K562 (cell line): ENCODE measurements around the gene SPECC1L.

Source experiments
- DDX20 ChIP-seq: fragments of 450-650 bp; IDR thresholded peaks from 2 replicates; pipeline ENCODE4 v1.6.1; 2016; ENCODE audit warnings: missing genetic modification characterization, low read depth, mild to moderate bottlenecking, missing compliant biosample characterization, moderate library complexity
- EP300 ChIP-seq: IDR thresholded peaks from 2 replicates; pipeline ENCODE4 v1.6.1; 2012; ENCODE audit warnings: low read length, improper control_type of control experiment
- EWSR1 ChIP-seq: fragments of 450-650 bp; IDR thresholded peaks from 2 replicates; pipeline ENCODE4 v1.6.1; 2018; ENCODE audit warnings: borderline replicate concordance, mild to moderate bottlenecking, low read depth, moderate library complexity; ENCODE audit not compliant: partially characterized antibody
- FOSL1 ChIP-seq: fragments of 200-800 bp; sonication (Bioruptor generic); conservative IDR thresholded peaks from 2 replicates; pipeline ENCODE4 v1.6.1; 2016; ENCODE audit warnings: missing genetic modification characterization, missing compliant biosample characterization
- TRIM28 ChIP-seq: fragments of 450-650 bp; IDR thresholded peaks from 2 replicates; pipeline ENCODE4 v1.6.1; 2017
- ZNF175 ChIP-seq: fragments of 200-800 bp; sonication (Bioruptor generic); IDR thresholded peaks from 2 replicates; pipeline ENCODE4 v1.6.1; 2016; ENCODE audit warnings: low read depth, mild to moderate bottlenecking, missing genetic modification characterization, missing compliant biosample characterization
- TF ChIP-seq, protein P1 (sequence below): fragments of 250-450 bp; sonication (Bioruptor Pico); IDR thresholded peaks from 2 replicates; pipeline ENCODE4 v1.5.0; 2022; ENCODE audit warnings: mild to moderate bottlenecking
- TF ChIP-seq, protein P2 (sequence below): IDR thresholded peaks from 2 replicates; pipeline ENCODE4 v1.6.1; 2016; ENCODE audit warnings: missing genetic modification characterization, missing compliant biosample characterization
- TF ChIP-seq, protein P3 (sequence below): fragments of 250-450 bp; sonication (Bioruptor Pico); IDR thresholded peaks from 2 replicates; pipeline ENCODE4 v1.5.1; 2021; ENCODE audit warnings: mild to moderate bottlenecking
- TF ChIP-seq, protein P4 (sequence below): fragments of 450-650 bp; conservative IDR thresholded peaks from 2 replicates; pipeline ENCODE4 v1.6.1; 2016; ENCODE audit warnings: missing genetic modification characterization, low read depth, mild to moderate bottlenecking, control low read depth, missing compliant biosample characterization
- TF ChIP-seq, protein P5 (sequence below): fragments of 450-650 bp; IDR thresholded peaks from 2 replicates; pipeline ENCODE4 v1.6.1; 2017; ENCODE audit warnings: antibody characterized with exemption, mild to moderate bottlenecking

DNA sequence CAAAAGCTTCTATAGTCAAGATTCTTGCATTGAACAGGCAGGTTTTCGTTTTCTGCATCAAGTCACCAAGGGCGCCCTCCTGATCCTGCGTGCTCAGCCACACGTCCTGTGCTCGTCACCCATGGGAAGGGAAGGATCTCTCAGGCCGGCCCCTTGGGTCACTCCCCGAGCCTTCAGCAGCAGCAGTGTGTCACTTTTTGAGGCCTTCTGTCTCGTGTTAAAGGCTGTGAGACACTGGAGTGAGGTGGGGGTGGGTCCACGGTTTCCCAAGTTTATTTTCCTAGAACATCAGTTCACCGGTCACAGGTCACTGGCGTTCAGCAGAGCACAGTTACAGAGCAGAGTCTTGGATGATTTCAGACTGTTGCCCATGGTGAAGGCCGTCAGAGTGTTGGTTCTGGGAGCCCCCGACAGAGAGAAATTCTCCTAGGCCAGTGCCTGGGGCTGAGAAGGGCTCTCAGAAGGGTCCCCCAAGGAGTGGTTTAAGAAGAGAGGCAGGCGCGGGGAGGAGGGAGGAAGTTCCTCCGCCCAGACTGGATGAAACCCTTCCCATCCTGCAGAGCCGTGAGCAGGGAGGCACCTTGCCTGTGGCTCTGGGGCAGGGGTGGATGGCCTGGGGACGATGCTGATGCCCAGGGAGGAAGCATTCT is 143.2 kb downstream of the SPECC1L start:
- no peak for TF ChIP-seq ZNF175
- TF ChIP-seq, protein P1, sequence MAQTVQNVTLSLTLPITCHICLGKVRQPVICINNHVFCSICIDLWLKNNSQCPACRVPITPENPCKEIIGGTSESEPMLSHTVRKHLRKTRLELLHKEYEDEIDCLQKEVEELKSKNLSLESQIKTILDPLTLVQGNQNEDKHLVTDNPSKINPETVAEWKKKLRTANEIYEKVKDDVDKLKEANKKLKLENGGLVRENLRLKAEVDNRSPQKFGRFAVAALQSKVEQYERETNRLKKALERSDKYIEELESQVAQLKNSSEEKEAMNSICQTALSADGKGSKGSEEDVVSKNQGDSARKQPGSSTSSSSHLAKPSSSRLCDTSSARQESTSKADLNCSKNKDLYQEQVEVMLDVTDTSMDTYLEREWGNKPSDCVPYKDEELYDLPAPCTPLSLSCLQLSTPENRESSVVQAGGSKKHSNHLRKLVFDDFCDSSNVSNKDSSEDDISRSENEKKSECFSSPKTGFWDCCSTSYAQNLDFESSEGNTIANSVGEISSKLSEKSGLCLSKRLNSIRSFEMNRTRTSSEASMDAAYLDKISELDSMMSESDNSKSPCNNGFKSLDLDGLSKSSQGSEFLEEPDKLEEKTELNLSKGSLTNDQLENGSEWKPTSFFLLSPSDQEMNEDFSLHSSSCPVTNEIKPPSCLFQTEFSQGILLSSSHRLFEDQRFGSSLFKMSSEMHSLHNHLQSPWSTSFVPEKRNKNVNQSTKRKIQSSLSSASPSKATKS = no peak
- TF ChIP-seq EWSR1 = no peak
- TF ChIP-seq, protein P2, sequence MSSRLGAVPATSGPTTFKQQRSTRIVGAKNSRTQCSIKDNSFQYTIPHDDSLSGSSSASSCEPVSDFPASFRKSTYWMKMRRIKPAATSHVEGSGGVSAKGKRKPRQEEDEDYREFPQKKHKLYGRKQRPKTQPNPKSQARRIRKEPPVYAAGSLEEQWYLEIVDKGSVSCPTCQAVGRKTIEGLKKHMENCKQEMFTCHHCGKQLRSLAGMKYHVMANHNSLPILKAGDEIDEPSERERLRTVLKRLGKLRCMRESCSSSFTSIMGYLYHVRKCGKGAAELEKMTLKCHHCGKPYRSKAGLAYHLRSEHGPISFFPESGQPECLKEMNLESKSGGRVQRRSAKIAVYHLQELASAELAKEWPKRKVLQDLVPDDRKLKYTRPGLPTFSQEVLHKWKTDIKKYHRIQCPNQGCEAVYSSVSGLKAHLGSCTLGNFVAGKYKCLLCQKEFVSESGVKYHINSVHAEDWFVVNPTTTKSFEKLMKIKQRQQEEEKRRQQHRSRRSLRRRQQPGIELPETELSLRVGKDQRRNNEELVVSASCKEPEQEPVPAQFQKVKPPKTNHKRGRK (tag) = no peak
- TF ChIP-seq, protein P3, sequence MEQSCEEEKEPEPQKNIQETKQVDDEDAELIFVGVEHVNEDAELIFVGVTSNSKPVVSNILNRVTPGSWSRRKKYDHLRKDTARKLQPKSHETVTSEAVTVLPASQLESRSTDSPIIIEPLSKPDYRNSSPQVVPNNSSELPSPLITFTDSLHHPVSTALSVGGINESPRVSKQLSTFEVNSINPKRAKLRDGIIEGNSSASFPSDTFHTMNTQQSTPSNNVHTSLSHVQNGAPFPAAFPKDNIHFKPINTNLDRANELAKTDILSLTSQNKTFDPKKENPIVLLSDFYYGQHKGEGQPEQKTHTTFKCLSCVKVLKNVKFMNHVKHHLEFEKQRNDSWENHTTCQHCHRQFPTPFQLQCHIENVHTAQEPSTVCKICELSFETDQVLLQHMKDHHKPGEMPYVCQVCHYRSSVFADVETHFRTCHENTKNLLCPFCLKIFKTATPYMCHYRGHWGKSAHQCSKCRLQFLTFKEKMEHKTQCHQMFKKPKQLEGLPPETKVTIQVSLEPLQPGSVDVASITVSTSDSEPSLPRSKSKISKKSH (CRISPR knock-in tag) = no peak
- TF ChIP-seq FOSL1 (tag) = no peak
- TF ChIP-seq, protein P4, sequence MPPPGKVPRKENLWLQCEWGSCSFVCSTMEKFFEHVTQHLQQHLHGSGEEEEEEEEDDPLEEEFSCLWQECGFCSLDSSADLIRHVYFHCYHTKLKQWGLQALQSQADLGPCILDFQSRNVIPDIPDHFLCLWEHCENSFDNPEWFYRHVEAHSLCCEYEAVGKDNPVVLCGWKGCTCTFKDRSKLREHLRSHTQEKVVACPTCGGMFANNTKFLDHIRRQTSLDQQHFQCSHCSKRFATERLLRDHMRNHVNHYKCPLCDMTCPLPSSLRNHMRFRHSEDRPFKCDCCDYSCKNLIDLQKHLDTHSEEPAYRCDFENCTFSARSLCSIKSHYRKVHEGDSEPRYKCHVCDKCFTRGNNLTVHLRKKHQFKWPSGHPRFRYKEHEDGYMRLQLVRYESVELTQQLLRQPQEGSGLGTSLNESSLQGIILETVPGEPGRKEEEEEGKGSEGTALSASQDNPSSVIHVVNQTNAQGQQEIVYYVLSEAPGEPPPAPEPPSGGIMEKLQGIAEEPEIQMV (tag) = no peak
- TF ChIP-seq, protein P5, sequence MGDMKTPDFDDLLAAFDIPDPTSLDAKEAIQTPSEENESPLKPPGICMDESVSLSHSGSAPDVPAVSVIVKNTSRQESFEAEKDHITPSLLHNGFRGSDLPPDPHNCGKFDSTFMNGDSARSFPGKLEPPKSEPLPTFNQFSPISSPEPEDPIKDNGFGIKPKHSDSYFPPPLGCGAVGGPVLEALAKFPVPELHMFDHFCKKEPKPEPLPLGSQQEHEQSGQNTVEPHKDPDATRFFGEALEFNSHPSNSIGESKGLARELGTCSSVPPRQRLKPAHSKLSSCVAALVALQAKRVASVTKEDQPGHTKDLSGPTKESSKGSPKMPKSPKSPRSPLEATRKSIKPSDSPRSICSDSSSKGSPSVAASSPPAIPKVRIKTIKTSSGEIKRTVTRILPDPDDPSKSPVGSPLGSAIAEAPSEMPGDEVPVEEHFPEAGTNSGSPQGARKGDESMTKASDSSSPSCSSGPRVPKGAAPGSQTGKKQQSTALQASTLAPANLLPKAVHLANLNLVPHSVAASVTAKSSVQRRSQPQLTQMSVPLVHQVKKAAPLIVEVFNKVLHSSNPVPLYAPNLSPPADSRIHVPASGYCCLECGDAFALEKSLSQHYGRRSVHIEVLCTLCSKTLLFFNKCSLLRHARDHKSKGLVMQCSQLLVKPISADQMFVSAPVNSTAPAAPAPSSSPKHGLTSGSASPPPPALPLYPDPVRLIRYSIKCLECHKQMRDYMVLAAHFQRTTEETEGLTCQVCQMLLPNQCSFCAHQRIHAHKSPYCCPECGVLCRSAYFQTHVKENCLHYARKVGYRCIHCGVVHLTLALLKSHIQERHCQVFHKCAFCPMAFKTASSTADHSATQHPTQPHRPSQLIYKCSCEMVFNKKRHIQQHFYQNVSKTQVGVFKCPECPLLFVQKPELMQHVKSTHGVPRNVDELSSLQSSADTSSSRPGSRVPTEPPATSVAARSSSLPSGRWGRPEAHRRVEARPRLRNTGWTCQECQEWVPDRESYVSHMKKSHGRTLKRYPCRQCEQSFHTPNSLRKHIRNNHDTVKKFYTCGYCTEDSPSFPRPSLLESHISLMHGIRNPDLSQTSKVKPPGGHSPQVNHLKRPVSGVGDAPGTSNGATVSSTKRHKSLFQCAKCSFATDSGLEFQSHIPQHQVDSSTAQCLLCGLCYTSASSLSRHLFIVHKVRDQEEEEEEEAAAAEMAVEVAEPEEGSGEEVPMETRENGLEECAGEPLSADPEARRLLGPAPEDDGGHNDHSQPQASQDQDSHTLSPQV = no peak
- TF ChIP-seq TRIM28 = no peak
- TF ChIP-seq DDX20 (tag) = no peak
- no peak for TF ChIP-seq EP300
